Immature natural killer cell (primary cell): ENCODE results near the gene THSD4. TPM values are rescaled to one million over a fixed set of nuclear protein-coding genes. Genes with fewer than 3 reads are reported as not detected.

Experiments
- DNase-seq, 3 donors: peaks; one replicate each; pipeline ENCODE4 v3.0.0; 2022; ENCODE audit warnings: mixed read lengths in 1 of 3
- H3K27ac Mint-ChIP-seq, 6 donors: one replicate each; pipeline ENCODE4 v1.8.0; 2020; ENCODE audit warnings: mixed read lengths in 6 of 6, mild to moderate bottlenecking in 5 of 6, inconsistent platforms in 4 of 6, moderate library complexity in 3 of 6
- H3K27me3 Mint-ChIP-seq, 3 donors: one replicate each; pipeline ENCODE4 v1.8.0; 2020 to 2021; ENCODE audit warnings: low read depth in 3 of 3, mild to moderate bottlenecking in 3 of 3, mixed read lengths in 3 of 3, moderate library complexity in 3 of 3, inconsistent platforms in 1 of 3
- H3K36me3 Mint-ChIP-seq, 3 donors: one replicate each; pipeline ENCODE4 v1.8.0; 2020; ENCODE audit warnings: mixed read lengths in 3 of 3, inconsistent platforms in 2 of 3, mild to moderate bottlenecking in 2 of 3
- H3K4me1 Mint-ChIP-seq, 2 donors: one replicate each; pipeline ENCODE4 v1.8.0; 2020; ENCODE audit warnings: inconsistent platforms in 2 of 2, mild to moderate bottlenecking in 2 of 2, mixed read lengths in 2 of 2, moderate library complexity in 1 of 2
- H3K4me3 Mint-ChIP-seq, 5 donors: one replicate each; pipeline ENCODE4 v1.8.0; 2020; ENCODE audit warnings: mild to moderate bottlenecking in 5 of 5, mixed read lengths in 5 of 5, inconsistent platforms in 3 of 5, moderate library complexity in 3 of 5
- H3K9me3 Mint-ChIP-seq, 6 donors: one replicate each; pipeline ENCODE4 v1.8.0; 2020; ENCODE audit warnings: mild to moderate bottlenecking in 6 of 6, mixed read lengths in 6 of 6, inconsistent platforms in 4 of 6, moderate library complexity in 3 of 6
- polyA plus RNA-seq, 3 donors: library from polyadenylated mRNA; unstranded; fragments of 300-500 nt; fragmentation: Illumina TruSeq; gene quantifications; one replicate each; pipeline ENCODE4 v1.2.3, GENCODE V29; 2021

The THSD4 gene
- polyA plus RNA-seq, 3 donors from 2014 or later = not detected

DNA sequence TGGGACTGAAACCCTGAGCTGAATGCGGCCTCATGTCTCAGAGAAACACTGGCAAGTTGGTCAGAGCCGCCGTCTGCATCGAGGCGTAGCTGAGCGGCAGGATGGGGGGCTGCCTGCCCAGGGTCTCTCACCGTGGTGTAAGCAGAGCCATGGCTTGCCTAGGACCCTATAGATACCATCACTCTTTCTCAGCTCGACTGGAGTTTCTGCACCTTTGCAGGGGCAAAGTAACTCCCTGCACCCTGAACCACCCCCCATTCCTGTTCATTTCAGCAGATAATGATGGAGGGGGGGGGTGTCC, 666.6 kb downstream of the THSD4 start:
- Mint-ChIP-seq H3K36me3 (no peaks in the 10 kb centered on the region), H3K4me3 (no peak overlapping the region), H3K27me3 (peaks cover 3 to 13% (median 5%) of the 10 kb centered on the region in 3 donors), H3K4me1 (no peaks in the 10 kb centered on the region), H3K27ac (no peak overlapping the region), H3K9me3 (peaks cover 0 to 1% (median 0%) of the 10 kb centered on the region in 6 donors)
- DNase-seq = no peak

DNA sequence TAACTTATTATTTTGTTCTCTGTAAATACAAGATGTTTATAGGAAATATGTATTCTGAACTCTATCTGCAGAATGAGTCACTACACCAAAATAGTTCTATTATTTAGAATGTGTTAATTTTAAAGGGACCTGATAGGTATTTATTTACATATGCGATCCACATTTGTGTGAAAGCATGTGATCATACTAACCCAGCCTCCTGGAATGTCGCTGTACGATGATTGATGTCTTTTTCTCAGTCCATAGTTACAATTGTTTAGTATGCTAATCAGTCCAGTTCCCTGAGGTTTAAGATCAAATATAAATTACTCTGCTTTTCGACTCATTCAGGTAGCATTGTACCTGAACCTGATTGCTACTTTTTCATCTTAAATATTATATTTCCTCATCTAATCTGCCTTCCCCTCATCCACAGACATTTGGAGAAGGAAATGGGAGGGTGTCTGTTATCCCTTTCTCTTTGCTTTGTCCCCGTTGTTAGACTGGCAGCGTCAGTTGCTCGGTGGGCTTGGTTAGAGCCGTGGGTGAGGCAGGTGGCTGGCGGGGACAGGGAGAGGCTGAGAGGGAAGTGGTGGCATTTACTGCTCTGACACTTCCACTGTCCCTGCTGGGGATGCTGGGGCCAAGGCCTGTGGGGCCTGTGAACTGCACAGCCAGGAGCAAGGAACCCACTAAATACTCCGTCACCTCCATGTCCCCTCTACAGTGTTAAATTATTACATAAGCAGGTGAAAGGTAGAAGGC, 667.3 kb downstream of the THSD4 start:
- Mint-ChIP-seq H3K4me1 (no peaks in the 10 kb centered on the region), H3K27ac (no peak overlapping the region), H3K27me3 (peaks cover 3 to 13% (median 5%) of the 10 kb centered on the region in 3 donors), H3K36me3 (no peaks in the 10 kb centered on the region), H3K4me3 (no peak overlapping the region), H3K9me3 (peaks cover 0 to 1% (median 0%) of the 10 kb centered on the region in 6 donors)
- no peak for DNase-seq

DNA sequence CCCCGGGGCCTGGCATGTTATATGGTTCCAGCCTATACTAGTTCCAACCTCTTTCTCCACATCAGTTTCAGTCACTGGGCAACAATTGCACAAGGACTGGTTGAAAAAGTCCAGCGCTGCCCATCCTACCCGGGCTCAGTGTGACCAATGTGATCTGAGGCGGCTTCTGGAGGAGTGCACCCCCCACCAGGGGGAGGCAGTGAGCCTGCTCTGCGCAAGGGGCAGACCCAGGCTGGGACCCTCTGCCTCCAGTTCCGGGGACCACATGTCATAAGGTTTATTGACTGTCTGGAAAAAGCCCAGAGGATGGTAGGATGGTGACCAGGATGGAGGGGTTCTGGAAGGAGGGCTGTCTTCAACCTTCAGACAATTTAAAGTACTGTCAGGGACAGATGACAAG, 669.4 kb downstream of the THSD4 start:
- H3K27me3 Mint-ChIP-seq = peaks cover 3 to 11% (median 5%) of the 10 kb centered on the region in 3 donors
- peaks cover 0 to 1% (median 0%) of the 10 kb centered on the region in 6 donors for H3K9me3 Mint-ChIP-seq
- H3K36me3 Mint-ChIP-seq = no peaks in the 10 kb centered on the region
- DNase-seq = no peak
- no peak overlapping the region for H3K27ac Mint-ChIP-seq
- no peaks in the 10 kb centered on the region for H3K4me1 Mint-ChIP-seq
- H3K4me3 Mint-ChIP-seq = no peak overlapping the region

DNA sequence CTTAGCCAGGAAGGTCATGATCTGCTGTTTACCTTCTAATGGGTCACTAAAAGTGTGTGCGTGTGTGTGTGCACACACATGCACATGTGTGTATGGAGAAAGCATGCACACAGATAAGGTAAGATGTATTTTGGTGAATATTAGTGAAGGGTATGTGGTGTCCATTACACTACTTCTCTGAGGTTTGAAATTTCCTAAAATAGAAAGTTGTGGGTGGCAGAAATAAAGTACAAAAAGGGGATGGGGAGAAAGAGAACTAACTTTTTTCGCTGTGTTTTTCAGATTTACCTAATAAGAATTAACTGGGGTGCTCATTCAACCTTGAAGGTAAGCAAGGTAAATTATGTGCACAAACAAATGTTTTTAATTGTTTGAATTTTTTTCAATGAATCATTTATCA, 670.7 kb downstream of the THSD4 start:
- Mint-ChIP-seq H3K36me3 (no peaks in the 10 kb centered on the region), H3K27me3 (peaks cover 3 to 14% (median 5%) of the 10 kb centered on the region in 3 donors), H3K9me3 (peaks cover 0 to 1% (median 0%) of the 10 kb centered on the region in 6 donors), H3K4me3 (no peak overlapping the region), H3K27ac (no peak overlapping the region), H3K4me1 (no peaks in the 10 kb centered on the region)
- no peak for DNase-seq

DNA sequence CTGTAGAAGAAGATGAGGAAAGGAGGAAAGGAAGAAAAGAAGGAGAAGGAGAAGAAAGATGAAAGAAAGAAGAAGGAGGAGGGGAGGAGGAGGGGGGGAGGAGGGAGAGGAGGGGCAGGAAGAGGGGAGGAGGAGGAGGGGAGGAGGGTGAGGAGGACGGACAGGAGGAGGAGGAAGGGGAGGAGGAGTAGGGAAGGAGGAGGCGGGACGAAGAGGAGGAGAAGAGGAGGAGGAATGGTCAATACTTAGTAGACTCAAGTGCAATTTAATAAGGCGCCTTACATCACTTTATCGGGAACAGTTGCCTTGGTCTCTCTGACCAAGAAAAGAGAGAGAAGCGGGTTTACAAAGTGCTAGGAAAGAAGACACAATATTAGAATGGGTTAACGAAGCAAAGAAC, 671.4 kb downstream of the THSD4 start:
- peaks cover 0 to 9% (median 5%) of the 10 kb centered on the region in 3 donors for H3K27me3 Mint-ChIP-seq
- peaks cover 0 to 1% (median 0%) of the 10 kb centered on the region in 6 donors for H3K9me3 Mint-ChIP-seq
- no peak overlapping the region for H3K4me3 Mint-ChIP-seq
- H3K4me1 Mint-ChIP-seq = no peaks in the 10 kb centered on the region
- no peak for DNase-seq
- H3K36me3 Mint-ChIP-seq = no peaks in the 10 kb centered on the region
- H3K27ac Mint-ChIP-seq = no peak overlapping the region

DNA sequence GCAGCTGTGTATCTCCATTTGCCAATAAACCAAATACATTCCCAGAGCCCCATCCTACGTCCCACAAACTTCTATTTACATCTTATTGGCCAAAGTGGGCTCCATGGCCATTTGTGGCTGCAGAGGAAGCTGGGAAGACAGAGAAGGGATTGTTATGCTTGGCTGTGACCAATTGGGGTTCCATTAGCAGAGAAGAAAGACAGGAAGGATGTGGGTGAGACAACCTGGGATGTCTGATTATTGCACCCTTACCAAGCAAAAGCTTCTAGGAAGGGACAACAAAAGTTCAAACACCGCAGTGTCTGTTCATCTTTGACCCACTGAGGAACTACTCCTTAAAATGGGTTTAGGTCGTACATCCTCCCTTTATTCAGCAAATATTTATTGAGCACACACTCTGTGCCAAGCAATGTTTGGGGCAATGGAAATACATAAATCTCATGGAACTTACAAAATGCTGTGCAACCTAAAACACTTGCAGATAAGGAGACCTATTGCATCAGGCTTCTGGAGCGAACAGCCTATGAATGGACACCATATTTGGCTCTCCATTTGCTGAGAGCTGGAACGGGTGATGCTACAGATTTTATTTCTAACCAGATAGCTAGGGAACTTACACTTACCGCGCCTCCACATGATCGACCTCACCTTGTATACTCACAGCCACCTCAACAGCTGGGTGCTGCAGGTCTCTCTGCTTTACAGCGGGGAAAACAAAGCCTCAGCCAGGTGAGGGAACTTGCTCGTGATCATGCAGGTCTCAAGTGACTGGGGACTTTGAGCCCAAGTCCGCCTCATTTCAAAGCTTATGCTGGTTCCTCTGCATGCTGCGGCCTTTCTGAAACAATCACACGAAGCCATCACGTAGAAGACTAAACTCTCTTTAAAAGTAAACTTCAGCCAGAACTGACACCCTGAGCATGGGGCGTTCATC, 673.6 kb downstream of the THSD4 start:
- Mint-ChIP-seq H3K27me3 (peaks cover 0 to 6% (median 5%) of the 10 kb centered on the region in 3 donors), H3K9me3 (peaks cover 0 to 1% (median 0%) of the 10 kb centered on the region in 6 donors), H3K27ac (no peak overlapping the region), H3K4me3 (no peak overlapping the region), H3K36me3 (no peaks in the 10 kb centered on the region), H3K4me1 (no peaks in the 10 kb centered on the region)
- DNase-seq = no peak

DNA sequence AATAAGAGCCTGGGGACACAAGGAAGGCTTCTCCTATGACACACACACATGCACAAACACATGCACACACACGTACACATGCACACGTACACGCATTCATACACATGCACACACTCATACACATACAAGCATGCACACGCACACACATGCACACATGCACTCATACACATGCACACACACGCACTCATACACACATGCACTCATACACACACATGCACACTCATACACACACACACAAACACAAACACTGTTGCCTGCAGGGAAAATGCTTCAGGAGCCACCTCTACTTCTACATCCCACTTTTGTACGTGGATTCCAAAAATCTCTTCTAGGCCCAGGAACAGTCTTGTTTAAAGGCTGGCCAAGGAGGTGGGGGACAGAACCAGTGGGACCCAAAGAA, 674.3 kb downstream of the THSD4 start:
- DNase-seq = no peak
- Mint-ChIP-seq H3K4me3 (no peak overlapping the region), H3K9me3 (peaks cover 0 to 1% (median 0%) of the 10 kb centered on the region in 6 donors), H3K27me3 (peaks cover 0 to 5% (median 3%) of the 10 kb centered on the region in 3 donors), H3K27ac (no peak overlapping the region), H3K36me3 (no peaks in the 10 kb centered on the region), H3K4me1 (no peaks in the 10 kb centered on the region)

DNA sequence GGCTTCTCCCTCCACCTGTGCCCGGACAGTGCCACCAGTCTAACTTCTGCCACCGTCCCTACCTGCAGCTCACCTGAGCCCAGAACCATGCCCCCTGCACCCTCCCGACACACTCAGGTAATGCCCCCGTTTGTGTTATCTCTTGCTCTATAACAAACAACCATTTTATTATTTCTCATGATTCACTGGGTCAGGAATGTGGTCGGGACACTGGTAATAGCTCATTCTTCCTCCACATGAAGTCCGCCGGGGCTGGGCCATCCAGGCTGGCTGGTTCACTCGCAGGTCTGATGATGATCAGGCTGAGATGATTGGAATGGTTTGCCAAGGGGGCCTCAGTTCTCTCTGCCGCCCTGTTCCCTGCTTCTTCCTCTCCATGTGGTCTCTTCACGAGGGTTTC, 674.8 kb downstream of the THSD4 start:
- H3K9me3 Mint-ChIP-seq = peaks cover 0 to 1% (median 0%) of the 10 kb centered on the region in 6 donors
- H3K27ac Mint-ChIP-seq = no peak overlapping the region
- no peak overlapping the region for H3K4me3 Mint-ChIP-seq
- DNase-seq = no peak
- no peaks in the 10 kb centered on the region for H3K36me3 Mint-ChIP-seq
- peaks cover 0 to 5% (median 3%) of the 10 kb centered on the region in 3 donors for H3K27me3 Mint-ChIP-seq
- no peaks in the 10 kb centered on the region for H3K4me1 Mint-ChIP-seq

DNA sequence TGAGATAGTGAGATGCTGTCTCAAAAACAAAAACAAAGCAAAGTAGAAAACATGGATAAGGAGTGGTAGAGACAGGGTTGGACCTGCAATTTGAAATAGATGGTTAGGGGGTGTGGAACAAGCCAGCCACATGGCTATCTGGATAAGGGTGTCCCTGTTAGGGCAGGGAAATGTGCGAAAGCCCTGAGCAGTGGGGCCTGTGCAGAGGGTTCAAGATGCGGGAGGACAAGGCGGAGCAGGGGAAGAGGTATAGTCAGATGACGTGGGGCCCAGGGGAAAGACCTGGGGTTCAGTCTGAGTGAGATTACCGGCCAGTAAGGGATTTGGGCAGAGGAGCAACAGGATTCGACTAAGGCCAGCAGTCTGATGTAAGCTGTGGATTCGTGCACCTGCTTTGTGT, 676.7 kb downstream of the THSD4 start:
- Mint-ChIP-seq H3K27me3 (peaks cover 0 to 3% (median 2%) of the 10 kb centered on the region in 3 donors), H3K4me1 (no peaks in the 10 kb centered on the region), H3K27ac (no peak overlapping the region), H3K36me3 (no peaks in the 10 kb centered on the region), H3K9me3 (no peaks in the 10 kb centered on the region), H3K4me3 (no peak overlapping the region)
- no peak for DNase-seq

DNA sequence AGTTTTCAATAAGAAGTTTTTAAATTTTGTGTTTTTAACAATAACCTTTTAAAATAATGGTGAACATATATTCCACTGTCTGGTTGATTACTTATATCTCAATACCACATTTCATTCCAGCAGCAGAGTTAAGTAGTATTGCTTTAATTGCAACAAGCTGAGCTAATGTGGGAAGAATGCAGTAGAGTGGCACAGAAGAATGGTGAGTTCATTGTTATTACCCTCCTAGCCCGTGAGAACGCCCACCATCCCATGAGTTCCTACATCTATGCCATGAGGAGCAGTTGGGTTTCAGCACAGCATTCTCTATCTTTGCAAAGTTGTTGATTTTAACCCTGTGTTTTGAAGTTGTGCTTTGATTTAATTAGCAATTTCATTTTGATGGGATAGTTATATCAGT, 677.2 kb downstream of the THSD4 start:
- Mint-ChIP-seq H3K27ac (no peak overlapping the region), H3K4me3 (no peak overlapping the region), H3K36me3 (no peaks in the 10 kb centered on the region), H3K27me3 (peaks cover 0 to 3% (median 2%) of the 10 kb centered on the region in 3 donors), H3K9me3 (no peaks in the 10 kb centered on the region), H3K4me1 (no peaks in the 10 kb centered on the region)
- no peak for DNase-seq

DNA sequence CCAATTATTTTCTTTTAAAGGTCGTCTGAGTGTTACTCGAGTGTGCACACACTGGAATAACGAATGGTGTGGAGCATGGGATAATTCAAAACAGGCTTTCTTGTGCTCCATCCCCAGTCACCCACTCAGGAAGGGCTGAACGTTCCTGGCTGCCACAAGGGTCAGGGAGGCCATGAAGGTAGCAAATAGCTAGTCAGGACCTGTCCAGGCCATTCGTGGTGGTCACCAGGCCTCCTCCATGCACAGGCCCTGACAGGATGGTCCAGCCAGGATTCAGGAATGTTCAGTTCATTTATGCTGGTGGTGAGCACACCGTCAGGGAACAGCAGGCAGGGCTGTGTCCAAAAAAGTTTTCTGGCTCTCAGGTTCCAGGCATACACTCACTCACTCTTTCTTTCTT, 683.4 kb downstream of the THSD4 start:
- H3K27ac Mint-ChIP-seq = no peak overlapping the region
- peaks cover 3 to 7% (median 3%) of the 10 kb centered on the region in 3 donors for H3K27me3 Mint-ChIP-seq

DNA sequence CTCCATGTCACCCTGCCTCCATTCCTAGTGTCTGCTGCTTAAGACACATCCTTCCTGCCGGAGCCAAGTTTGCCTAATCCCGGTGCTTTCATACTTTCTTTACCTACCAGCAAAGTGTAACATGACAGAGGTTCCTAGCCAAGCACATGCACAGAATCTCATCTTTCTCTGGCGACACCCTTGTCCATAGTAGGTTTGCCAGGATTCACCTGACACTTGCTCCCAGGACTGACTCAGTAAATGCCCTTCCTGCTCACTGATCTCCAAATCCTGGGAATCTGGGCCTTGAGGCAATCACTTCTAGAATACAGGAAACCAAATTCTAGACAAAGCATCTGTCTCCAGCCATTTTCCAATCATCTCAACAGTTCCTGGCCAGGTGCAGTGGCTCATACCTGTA, 684.9 kb downstream of the THSD4 start:
- no peaks in the 10 kb centered on the region for H3K36me3 Mint-ChIP-seq
- peaks cover 3 to 9% (median 7%) of the 10 kb centered on the region in 3 donors for H3K27me3 Mint-ChIP-seq
- H3K4me1 Mint-ChIP-seq = no peaks in the 10 kb centered on the region
- peak overlapping the region in 1 of 6 donors; percentile 2 for H3K27ac Mint-ChIP-seq
- DNase-seq = no peak
- H3K9me3 Mint-ChIP-seq = no peaks in the 10 kb centered on the region
- H3K4me3 Mint-ChIP-seq = no peak overlapping the region

More for the DNA sequence above, 683.4 kb downstream of the THSD4 start:
- Mint-ChIP-seq H3K4me1 (no peaks in the 10 kb centered on the region), H3K4me3 (no peak overlapping the region), H3K9me3 (no peaks in the 10 kb centered on the region), H3K36me3 (no peaks in the 10 kb centered on the region)
- DNase-seq = no peak

DNA sequence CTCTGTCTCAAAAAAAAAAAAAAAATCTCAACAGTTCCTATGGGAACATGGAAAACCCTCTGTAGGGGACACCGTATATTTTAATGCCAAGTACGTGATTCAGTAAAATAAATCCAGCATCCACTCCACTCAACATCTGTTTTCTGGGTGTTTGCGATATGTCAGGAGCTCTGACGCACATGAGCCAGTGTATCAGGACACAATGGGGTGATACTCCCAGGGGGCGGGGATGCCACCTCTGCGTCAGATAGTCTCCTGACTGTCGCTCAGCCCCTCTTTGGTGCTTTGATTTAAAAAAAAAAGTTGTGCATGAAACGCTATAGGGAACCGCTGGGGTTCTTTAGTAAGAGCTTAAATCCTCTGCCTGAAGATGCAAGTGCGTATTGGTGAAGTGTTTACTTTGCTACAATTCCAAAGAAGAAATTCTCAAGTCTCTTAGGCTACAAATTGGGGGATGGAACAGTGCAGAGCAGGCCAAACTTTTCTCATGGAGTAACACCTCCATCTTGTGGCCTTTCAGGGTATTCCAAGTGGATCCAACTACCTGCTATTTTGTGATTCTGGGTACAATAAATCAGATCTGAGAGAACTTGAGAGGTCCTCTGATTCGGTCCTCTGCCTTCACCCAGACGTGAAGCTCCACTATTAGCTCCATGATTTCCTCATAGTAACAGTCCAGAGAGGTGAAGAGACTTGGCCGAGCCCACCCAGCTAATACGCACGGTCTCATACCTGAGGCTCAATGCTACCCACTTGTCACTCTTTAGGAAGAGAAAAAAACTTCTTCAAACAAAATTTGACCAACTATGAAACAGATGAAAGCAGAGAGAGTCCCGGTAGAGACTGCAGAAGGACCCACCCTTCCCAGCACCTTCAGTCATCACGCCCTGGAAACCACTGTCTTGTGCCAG, 685.8 kb downstream of the THSD4 start:
- Mint-ChIP-seq H3K4me3 (no peak overlapping the region), H3K36me3 (no peaks in the 10 kb centered on the region), H3K9me3 (no peaks in the 10 kb centered on the region), H3K4me1 (no peaks in the 10 kb centered on the region), H3K27ac (no peak overlapping the region), H3K27me3 (peaks cover 3 to 9% (median 7%) of the 10 kb centered on the region in 3 donors)
- DNase-seq = no peak
